ENCODE measurements around the gene MTG1.

Gene MTG1, protein sequence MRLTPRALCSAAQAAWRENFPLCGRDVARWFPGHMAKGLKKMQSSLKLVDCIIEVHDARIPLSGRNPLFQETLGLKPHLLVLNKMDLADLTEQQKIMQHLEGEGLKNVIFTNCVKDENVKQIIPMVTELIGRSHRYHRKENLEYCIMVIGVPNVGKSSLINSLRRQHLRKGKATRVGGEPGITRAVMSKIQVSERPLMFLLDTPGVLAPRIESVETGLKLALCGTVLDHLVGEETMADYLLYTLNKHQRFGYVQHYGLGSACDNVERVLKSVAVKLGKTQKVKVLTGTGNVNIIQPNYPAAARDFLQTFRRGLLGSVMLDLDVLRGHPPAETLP

GRCh38 chr10:133394064-133394663 is at the start of gene MTG1:
MTG1 (plus strand) TSS chr10:133394157; CDS start chr10:133394221, 64 bp downstream.
- DNase-seq, result peak; percentile 93

DNA sequence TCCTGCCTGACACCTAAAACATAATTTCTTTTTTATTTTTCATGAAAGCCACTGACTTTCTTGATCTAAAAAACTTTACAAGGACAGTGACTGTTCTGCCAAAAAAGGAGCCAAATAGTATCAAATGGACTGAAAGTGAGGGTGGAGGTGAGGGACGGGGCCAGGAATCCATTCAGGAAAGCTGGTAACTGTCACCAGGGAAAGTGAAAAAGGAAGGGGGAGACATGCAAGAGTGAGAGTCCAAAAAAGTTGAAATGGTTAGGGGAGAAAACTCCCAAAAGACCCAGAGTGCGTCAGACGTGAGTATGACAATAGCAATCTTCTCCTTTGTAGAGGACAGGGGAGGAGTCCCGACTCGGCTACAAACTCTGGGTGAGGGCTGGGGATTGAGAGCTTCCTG is 49.7 kb upstream of the MTG1 start:
- no peak for DNase-seq

DNA sequence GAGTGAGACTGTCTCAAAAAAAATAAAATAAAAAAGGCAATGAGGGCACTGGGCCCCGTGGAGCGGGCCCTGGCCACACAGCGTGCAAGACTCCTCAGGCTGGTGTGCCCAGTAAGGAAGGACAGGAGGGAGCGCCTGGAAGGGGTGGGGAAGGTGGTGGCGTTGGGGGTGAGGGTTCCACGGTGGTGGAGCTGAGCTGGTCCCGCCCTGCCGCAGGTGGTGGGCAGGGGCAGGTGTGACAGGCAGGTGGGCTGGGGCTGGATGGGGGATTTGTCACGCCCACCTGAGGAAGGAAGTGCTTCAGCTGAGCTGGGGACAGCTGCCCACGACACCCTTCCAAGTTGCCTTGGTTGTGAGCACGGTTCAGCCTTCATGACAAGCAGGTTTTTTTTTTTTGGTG is 47.5 kb upstream of the MTG1 start:
- DNase-seq, result no peak

GRCh38 chr10:133347710-133348517 is 46.0 kb upstream of the MTG1 start:
- DNase-seq, result no peak

DNA sequence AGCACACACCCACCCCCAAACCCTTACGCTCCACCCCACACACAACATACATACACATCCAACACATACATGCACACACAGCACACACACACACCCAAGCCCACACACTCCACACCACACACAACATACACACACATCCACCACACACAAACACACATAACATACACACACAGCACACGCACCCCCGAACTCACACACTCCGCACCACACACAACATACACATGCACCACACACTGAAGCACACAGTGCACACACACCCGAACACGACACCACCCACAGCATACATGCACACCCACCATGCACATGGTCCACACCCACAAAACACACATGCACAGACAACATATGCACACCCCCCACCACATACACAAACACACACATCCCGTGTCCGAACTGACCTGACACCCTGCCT is 44.8 kb upstream of the MTG1 start:
- no peak for DNase-seq

DNA sequence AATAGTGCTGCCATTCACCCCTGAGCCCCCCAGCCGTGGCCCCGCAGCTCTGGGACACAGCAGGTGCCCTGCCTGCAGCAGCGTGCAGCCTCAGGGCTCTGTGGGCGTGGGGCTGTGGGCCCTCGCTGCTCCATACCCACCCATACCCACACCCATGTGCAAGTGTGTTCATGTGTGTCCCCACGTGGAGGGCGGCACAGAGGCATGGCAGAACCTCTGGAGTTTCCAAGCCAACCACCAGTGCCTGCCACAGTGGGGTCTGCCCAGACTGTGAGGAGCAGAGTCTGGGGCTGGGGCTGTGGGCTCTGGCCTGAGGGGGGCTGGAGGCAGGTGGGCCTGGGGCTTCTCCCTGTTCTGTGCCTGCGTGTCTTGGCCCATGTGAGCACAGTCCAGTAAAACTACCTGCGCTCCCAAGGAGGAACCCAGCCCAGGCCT is 44.4 kb upstream of the MTG1 start:
- DNase-seq, result no peak

DNA sequence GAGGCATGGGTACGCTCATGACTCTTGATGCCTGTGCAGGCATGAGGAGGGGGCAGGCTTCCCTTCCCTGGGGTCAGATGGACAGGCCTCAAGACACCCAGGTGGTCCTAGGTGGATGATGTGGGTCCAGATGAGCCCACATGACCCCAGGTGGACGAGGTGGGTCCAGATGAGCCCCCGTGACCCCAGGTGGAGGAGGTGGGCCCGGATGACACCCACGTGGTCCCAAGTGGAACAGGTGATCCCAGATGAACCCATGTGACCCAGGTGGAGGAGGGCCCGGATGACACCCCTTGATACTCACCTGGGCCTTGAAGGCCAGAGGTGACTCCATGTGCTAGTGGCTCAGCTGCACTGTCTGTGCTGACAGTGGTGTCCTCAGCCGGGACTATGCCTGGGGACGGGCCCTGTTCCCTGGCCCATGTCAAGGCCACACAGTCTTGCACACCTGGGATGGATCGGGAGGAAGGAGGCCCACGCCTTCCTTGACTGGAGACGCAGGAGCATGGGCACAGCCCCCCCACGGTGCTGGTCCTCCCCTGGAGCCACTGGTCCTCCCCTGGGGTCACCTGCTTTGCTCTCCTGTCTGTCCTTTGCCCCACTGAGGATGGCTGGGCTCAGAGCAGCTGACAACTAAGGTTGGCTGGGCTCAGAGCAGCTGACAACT is 43.5 kb upstream of the MTG1 start:
- DNase-seq, result no peak

DNA sequence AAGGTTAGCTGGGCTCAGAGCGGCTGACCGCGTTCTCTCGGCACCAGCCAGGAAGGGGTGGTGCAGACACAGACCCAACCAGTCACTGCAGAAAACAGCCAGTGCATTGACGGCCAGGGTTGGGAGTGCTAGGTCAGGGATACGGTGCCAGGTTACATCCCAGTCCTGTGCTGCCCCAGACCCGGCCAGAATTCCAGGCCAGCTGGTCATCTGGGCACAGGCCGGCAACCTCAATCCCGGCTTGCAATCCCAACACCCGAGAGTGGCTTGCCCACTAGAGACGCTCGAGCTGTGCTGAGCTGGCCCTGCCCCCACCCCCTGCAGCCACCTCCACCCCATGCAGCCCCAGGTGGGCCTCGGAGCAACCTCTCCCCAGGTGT is 43.0 kb upstream of the MTG1 start:
- no peak for DNase-seq

GRCh38 chr10:133351408-133352318 is 42.3 kb upstream of the MTG1 start:
- DNase-seq, result no peak

GRCh38 chr10:133353202-133353959 is 40.6 kb upstream of the MTG1 start:
- no peak for DNase-seq

- no peak for DNase-seq
These were observed 39.9 kb upstream of the MTG1 start for GRCh38 chr10:133353988-133354605.

GRCh38 chr10:133354672-133355240 is 39.2 kb upstream of the MTG1 start:
- no peak for DNase-seq

DNA sequence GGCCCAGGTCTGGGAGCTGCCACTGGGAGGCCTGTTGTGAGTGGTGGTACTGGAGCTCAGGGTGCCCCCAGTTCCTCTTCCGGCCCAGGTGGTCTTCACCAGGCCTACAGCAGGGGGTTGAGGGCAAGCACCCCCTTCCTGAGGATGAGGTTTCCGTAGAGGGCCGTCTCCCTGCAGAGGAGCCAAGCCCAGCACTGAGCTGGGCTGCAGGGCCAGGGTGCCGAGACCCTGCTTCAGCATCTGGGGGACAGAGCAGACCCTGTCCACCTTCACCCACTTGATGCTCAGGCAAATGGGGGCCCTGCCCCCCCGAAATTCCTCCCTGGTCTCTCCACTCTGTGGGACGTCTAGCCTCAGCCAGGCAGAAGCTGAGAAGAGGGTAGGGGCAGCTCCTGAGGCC is 38.7 kb upstream of the MTG1 start:
- no peak for DNase-seq

DNA sequence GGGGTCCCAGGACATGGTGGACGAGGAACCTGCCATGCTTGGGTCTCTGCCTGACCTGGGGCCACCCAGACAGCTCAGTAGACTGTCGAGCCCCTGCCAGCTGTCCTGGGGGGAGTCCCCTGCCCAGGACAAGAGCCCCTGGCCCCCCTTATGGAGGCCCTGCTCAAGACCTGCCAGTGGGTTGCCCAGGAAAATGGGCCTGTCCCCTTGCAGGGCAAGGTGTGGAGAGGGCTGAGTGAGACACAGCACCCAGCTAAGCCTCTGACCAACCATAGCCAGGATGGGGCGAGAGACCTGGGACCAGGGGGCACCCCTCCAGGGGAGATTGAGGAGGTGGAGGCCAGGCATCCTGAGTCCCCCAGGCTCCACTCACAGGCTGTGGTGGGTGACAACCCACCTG is 38.0 kb upstream of the MTG1 start:
- no peak for DNase-seq

DNA sequence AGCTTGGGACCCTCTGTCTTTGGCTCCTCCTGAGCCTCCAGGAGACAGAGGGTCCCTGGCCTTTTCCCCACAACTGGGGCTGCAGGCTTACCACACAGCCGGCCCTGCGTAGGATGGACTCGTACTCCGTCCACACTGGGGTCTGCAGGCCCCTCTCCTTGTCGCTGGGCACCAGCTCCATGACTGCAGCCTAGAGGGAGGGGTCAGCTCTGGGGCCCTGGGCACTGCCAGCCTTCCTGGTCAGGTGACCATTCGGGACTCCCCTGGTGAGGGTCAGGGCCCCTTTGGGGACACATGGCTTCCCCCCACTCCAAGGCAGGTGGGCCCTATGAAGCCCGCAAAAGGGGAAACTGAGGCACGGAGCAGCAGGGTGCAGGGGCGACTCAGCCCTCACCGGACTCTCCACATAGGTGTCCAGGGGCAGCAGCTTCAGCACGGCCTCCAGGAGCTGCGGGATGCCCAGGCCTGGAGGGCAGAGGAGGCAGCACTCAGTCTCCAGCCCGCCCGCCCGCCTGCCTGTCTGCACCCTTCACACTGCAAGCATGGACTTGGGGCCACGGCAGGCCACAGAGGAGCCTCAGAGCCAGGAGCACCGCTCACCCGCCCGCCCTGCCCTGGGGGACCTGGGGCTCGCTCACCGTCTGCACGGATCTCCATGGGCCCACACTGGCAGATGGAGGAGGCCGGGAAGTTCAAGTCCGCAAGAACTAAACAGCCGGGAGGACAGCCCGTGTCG is 37.2 kb upstream of the MTG1 start:
- DNase-seq, result no peak

GRCh38 chr10:133357285-133358161 is 36.4 kb upstream of the MTG1 start, which contains the start of gene FUOM:
FUOM (minus strand) TSS chr10:133358019; CDS start chr10:133358007, 12 bp downstream.
- DNase-seq, result peak; percentile 81

DNA sequence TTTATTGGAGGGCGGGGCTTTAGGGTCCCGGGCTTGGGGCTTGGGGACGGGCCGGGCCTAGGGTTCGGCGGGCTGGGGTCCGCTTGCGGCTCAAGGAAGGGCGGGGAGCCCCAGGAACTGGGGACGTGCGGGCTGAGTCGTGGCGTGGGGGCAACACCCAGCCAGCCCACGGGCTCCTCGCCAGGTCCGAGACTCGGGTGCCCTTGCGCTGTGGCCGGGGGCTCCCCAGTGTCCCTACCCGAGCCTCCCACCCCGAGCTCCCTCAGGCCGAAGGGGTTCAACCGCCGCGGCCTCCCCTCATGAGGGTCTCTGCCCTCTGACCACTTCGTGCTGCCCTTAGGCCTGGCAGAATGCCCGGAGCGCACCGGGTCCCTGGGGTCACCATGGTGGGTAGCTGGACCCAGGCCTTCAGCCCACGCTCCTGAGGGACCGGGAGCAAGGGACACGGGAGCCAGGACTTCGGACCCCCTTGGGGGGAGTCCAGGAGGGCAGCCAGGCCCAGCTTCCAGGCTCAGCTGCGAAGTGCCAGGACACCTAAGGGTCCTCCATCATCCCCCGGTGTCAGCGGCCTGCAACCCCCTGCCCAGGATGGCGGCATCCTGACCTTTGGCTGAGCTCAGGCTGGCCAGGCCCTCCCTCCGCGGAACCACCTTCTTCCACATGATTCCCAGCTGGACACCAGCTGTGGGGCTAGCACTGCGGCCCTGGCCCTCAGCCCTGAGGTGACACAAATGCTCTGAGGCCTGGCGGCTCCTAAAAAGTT is 35.6 kb upstream of the MTG1 start:
- no peak for DNase-seq

GRCh38 chr10:133358925-133359310 is 35.0 kb upstream of the MTG1 start:
- DNase-seq, result no peak
